GM12873 (cell line): ENCODE data around the gene CNP.

Source experiments
- TF ChIP-seq, protein P1 (sequence below): IDR thresholded peaks from 2 replicates; pipeline ENCODE4 v1.5.1; 2012; ENCODE audit warnings: low read depth, mild to moderate bottlenecking, moderate library complexity, low read length, control low read depth; ENCODE audit not compliant: insufficient read depth; ENCODE audit errors: missing control alignments

CNP gene

GRCh38 chr17:41956522-41956921, 10.1 kb upstream of the CNP start:
- TF ChIP-seq, protein P1, sequence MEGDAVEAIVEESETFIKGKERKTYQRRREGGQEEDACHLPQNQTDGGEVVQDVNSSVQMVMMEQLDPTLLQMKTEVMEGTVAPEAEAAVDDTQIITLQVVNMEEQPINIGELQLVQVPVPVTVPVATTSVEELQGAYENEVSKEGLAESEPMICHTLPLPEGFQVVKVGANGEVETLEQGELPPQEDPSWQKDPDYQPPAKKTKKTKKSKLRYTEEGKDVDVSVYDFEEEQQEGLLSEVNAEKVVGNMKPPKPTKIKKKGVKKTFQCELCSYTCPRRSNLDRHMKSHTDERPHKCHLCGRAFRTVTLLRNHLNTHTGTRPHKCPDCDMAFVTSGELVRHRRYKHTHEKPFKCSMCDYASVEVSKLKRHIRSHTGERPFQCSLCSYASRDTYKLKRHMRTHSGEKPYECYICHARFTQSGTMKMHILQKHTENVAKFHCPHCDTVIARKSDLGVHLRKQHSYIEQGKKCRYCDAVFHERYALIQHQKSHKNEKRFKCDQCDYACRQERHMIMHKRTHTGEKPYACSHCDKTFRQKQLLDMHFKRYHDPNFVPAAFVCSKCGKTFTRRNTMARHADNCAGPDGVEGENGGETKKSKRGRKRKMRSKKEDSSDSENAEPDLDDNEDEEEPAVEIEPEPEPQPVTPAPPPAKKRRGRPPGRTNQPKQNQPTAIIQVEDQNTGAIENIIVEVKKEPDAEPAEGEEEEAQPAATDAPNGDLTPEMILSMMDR, result no peak

GRCh38 chr17:41957031-41957868, 9.3 kb upstream of the CNP start:
- TF ChIP-seq, protein P1, result no peak

- TF ChIP-seq, protein P1, result no peak
These were observed 8.6 kb upstream of the CNP start for GRCh38 chr17:41957869-41958439.

GRCh38 chr17:41959030-41959335, 7.6 kb upstream of the CNP start:
- TF ChIP-seq, protein P1, result no peak

DNA sequence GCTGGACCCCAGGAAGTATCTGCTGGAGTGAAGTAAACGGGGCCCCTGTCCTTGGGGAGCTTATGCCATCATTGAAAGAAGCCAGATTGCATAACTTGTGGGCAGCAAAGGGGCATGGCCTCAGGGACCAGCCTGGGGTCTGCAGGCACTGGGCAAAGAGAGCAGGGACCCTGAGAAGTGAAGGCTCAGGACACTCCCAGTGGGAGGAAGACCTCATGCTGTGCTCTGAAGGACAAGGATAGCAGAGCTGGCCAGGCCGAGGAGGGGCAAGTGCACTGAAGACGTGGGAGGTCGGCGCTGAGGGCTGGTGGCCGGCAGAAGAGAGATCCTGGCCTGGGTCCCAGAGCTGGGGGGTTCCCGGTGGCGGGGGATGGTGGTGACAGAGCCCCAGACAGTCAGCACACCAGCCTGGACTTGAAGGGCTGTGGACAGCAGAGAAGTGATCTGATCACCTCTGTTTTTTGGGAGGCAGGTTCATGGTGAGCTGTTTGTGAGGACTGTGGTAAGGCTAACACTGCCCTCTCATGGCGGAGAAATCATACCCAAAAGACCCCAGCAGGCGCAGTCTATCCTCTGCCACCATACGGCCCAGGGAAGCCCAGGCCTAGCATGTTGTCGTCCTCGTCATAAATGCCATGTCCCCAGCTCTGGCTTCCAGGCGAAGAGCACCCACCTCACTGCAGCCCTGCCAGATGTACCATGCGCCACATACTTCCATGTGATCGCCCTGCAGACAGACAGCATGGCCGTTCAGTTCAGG, 7.1 kb upstream of the CNP start:
- TF ChIP-seq, protein P1, result peak; percentile 54

GRCh38 chr17:41962111-41962510, 4.5 kb upstream of the CNP start:
- TF ChIP-seq, protein P1, result no peak

- TF ChIP-seq, protein P1, result peak; percentile 93
These were observed 3.7 kb upstream of the CNP start for GRCh38 chr17:41962768-41963434.
